Effector memory CD8-positive, alpha-beta T cell (primary cell): ENCODE results near the gene CDKAL1.
A peak's percentile ranks its signal among the peaks of the same experiment; 100 is the strongest.

Source experiments
- ATAC-seq: fragments of 150-1000 bp; cut with Tn5 transposase; replicated peaks from 2 replicates; pipeline ENCODE4 v1.10.0; 2021; ENCODE audit warnings: mild to moderate bottlenecking, moderate library complexity
- DNase-seq, 3 experiments: peaks; one replicate each; pipeline ENCODE4 v3.0.0; 2021
- H3K27ac Mint-ChIP-seq, 2 donors: one replicate each; pipeline ENCODE4 v1.8.0; 2022; ENCODE audit warnings: mild to moderate bottlenecking in 2 of 2, mixed read lengths in 2 of 2, moderate library complexity in 2 of 2
- H3K27me3 Mint-ChIP-seq, 2 donors: one replicate each; pipeline ENCODE4 v1.8.0; 2022; ENCODE audit warnings: mixed read lengths in 2 of 2
- H3K36me3 Mint-ChIP-seq: one replicate; pipeline ENCODE4 v1.8.0; 2022; ENCODE audit warnings: mild to moderate bottlenecking, moderate library complexity, mixed read lengths; ENCODE audit not compliant: insufficient read depth
- H3K4me1 Mint-ChIP-seq, 2 donors: one replicate each; pipeline ENCODE4 v1.8.0; 2022; ENCODE audit warnings: low read depth in 2 of 2, mixed read lengths in 2 of 2
- H3K4me3 Mint-ChIP-seq, 2 donors: one replicate each; pipeline ENCODE4 v1.8.0; 2022; ENCODE audit warnings: mild to moderate bottlenecking in 2 of 2, mixed read lengths in 2 of 2, moderate library complexity in 2 of 2
- H3K9me3 Mint-ChIP-seq, 2 donors: one replicate each; pipeline ENCODE4 v1.8.0; 2022; ENCODE audit warnings: mixed read lengths in 2 of 2

The CDKAL1 gene

DNA sequence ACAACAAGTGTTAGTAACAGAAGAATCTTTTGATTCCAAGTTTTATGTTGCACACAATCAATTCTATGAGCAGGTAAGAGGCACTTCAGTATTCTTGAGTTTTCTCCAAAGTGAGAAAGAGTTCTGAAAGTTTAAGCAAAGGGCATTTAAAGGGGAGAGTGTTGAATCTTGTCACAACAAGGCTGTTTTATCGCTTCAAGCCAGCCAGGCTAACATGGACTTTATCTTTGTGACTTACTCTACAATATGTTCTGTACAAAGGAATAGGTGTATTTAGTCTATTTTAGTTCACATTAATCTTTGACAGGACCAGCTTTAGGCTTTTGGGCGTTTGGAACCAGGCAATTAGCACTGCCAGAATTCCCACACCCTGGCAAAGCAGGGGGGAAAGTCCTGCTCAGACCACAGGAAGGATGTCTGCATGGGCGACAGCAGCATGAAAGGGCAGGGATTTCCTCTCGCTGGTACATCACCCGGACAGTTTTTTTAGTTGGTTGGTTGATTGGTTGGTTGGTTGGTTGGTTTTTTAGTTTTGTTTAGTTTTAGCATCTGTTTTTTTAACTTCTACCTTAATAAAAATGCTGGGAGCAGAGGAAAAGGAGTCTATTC, 663.9 kb downstream of the CDKAL1 start:
- Mint-ChIP-seq H3K4me1 (no peaks in the 10 kb centered on the region), H3K4me3 (no peak overlapping the region), H3K36me3 (no peaks in the 10 kb centered on the region), H3K27ac (peak overlapping the region in 1 of 2 donors; percentile 70), H3K27me3 (no peaks in the 10 kb centered on the region), H3K9me3 (no peaks in the 10 kb centered on the region)
- DNase-seq, result no peak
- no peak for ATAC-seq

DNA sequence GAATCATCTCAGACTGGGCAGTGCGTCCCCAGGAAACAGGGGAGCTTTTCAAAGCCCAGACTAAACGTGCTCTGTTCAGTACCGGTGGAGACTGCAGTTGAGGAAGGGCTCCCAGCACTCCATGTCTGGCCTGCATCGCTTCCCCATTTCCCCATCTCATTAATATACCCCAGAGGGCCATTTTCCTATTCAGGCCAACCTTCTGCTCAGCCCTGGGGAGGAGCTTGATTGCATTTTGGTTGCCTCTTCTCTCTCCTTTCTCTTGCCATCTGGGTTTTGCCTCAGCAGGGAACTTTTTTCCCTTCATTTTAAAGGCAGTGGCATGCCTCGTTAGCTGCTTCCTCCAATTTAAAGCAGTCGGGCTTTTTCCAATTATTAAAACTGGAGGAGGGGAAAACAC, 665.0 kb downstream of the CDKAL1 start:
- DNase-seq, result no peak
- Mint-ChIP-seq H3K4me3 (no peak overlapping the region), H3K4me1 (no peaks in the 10 kb centered on the region), H3K27me3 (no peaks in the 10 kb centered on the region), H3K36me3 (no peaks in the 10 kb centered on the region), H3K27ac (no peak overlapping the region), H3K9me3 (no peaks in the 10 kb centered on the region)
- ATAC-seq, result no peak

DNA sequence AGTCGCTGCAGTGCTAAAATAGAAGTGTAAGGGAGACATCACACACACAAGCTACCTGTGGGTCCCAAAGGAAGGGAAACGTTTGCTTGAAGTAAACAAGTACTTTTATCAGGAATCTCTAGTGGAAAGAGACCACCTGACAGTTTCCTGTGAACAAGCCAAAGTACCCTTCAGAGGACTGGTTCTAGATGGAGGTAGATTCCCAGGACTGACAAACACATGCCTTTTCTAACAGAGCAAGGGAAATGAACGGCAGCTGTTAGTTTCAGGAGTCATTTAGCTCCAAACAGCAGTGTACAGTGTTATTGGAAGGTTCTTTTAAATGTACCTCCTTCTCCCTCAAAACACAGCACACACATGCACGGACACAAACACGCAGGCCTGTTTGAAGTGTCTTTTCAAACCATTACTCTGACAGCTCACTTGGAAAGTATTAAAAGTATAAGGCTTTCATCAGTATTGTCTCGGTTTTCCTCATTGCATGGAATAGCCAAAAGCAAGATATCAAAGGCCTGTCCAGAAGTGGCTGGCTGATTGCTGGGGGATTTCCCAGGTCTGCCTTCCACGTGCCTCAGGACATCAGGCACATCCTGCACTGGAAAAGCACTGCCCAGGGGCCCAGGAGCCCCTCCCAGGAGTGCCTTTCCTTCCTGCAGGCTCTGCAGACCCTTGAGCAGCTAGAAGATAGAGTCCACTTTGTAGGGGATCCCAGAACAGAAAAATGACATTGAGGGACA, 666.0 kb downstream of the CDKAL1 start:
- Mint-ChIP-seq H3K27ac (no peak overlapping the region), H3K4me1 (no peaks in the 10 kb centered on the region), H3K4me3 (no peak overlapping the region), H3K27me3 (no peaks in the 10 kb centered on the region), H3K9me3 (no peaks in the 10 kb centered on the region), H3K36me3 (no peaks in the 10 kb centered on the region)
- ATAC-seq, result no peak
- no peak for DNase-seq

DNA sequence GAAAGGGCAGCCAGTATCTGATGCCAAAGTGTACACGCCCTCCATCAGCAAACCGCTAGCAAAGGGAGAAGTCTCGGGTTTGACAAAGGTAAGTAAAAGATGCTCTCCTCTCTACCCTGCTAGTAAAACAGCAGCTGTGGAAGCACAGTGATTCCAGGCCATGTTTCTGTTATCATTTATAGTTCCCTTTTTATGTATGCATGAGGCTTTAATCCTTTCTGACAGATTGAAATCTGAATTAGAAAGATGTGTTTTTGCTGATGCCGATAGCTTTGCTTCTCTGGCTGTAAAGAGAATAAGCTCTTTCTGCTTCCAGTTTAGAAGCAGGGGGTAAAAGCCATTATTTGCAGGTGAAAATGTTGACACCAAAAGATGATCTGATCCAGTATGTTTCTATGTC, 666.9 kb downstream of the CDKAL1 start:
- Mint-ChIP-seq H3K4me3 (no peak overlapping the region), H3K27ac (no peak overlapping the region), H3K4me1 (no peaks in the 10 kb centered on the region), H3K9me3 (no peaks in the 10 kb centered on the region), H3K36me3 (peaks cover 3% of the 10 kb centered on the region), H3K27me3 (no peaks in the 10 kb centered on the region)
- DNase-seq (no peak), ATAC-seq (no peak)

DNA sequence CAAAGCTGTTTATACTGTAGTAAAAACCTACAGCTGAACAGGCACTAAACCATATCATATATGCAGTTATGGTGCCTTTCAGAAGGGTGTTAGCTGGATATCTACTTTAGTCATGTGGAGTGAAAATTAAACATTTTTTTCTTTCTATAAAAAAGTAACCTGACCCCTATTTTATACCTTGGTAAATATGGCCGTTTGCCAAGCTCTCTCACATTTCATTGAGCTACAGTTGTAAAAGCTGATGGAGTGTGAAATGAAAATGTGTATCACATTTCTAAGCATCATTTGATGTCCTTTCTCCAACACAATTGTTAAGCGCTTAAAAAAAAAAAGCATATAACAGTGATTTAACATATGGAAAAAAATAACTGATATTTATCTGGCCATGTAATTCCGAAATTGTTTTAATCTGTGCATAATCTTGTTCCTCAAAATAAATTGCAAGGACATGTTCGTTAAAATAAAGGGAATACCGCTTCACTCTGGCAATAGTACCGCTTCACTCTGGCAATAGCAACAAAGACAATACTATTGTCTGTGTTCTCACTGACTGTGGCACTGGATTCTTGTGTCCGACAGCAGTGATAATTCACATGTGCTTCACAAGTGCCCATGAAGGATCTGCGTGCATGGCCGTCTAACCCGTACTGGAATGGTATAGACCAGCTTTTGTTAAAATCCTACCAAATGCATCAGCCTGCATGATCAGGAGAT, 667.5 kb downstream of the CDKAL1 start:
- no peak for ATAC-seq
- H3K36me3 Mint-ChIP-seq, result peaks cover 3% of the 10 kb centered on the region
- H3K4me3 Mint-ChIP-seq, result no peak overlapping the region
- no peaks in the 10 kb centered on the region for H3K4me1 Mint-ChIP-seq
- H3K27me3 Mint-ChIP-seq, result no peaks in the 10 kb centered on the region
- no peaks in the 10 kb centered on the region for H3K9me3 Mint-ChIP-seq
- H3K27ac Mint-ChIP-seq, result no peak overlapping the region
- no peak for DNase-seq

DNA sequence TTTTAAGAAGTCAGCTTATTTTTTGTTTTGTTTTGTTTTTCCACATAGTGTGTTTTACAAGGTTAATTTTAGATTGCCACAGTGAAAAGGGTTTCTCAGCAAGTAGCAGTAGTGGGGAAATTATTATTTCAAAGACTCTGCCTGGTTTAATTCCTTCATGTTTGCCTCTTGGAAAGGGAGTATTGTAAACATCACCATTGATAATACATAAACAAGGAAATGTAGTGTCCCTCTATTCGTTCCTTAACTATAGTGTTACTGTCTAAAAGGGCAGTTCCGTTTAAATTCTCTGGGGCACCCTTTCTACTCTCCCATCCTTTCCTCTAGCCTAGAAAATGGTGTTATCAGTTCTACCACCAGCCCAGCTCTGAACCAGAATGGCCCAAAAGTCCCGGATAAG, 668.3 kb downstream of the CDKAL1 start:
- no peak overlapping the region for H3K27ac Mint-ChIP-seq
- DNase-seq (no peak), ATAC-seq (no peak)
- H3K4me1 Mint-ChIP-seq, result no peaks in the 10 kb centered on the region
- H3K27me3 Mint-ChIP-seq, result no peaks in the 10 kb centered on the region
- H3K4me3 Mint-ChIP-seq, result no peak overlapping the region
- H3K9me3 Mint-ChIP-seq, result no peaks in the 10 kb centered on the region
- H3K36me3 Mint-ChIP-seq, result peaks cover 5% of the 10 kb centered on the region

DNA sequence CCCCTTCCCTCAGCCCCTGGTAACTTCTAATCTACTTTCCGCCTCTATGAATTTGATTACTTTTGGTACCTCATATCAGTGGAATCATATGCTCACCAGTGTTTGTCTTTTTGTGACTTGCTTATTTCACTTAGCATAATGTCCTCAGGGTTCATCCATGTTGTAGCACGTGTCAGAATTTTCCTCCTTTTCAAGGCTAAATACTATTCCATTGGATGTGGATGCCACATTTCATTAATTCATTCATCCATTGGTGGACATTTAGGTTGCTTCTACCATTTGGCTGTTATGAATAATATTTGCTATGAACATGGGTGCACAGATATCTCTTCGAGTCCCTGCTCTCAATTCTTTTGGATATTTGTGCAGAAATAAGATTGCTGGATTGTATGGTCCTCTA, 670.7 kb downstream of the CDKAL1 start:
- no peak overlapping the region for H3K4me3 Mint-ChIP-seq
- H3K9me3 Mint-ChIP-seq, result no peaks in the 10 kb centered on the region
- peaks cover 5% of the 10 kb centered on the region for H3K36me3 Mint-ChIP-seq
- peaks cover 0 to 1% of the 10 kb centered on the region in 2 donors for H3K4me1 Mint-ChIP-seq
- ATAC-seq (no peak), DNase-seq (no peak)
- no peaks in the 10 kb centered on the region for H3K27me3 Mint-ChIP-seq
- H3K27ac Mint-ChIP-seq, result no peak overlapping the region

DNA sequence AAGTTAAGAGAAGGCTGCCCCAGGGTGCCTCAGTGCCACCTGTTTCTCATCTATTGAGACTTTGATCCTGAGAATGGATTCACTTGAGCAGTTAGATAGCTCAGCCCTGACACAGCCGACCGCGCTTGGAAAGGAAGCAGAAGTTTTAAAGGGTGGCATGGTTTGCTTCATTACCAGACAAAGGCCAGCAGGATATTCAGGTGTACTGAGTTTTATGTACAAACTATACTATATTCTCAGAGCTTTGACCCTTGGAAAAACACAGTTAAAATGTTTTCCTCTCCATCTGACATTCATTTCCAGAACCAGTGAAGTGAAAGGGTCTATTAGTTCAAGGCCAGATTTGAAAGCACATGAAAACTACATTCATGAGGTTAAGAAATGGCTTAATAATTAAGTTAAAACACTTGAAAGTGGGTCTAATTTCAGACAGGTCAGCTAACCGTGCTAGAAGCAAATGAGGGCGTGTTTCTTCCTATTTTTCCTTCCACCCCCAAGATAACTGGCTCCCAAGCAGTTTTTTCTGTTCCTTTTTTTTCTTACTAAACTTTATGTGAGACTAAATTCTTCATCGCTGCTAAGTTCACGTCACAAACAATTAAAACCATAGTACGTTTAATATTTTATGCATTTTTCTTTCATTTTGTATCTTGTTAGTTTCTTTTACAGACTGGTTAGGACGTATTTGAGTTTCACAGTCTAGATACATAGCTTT, 674.0 kb downstream of the CDKAL1 start:
- Mint-ChIP-seq H3K4me1 (peaks cover 0 to 1% of the 10 kb centered on the region in 2 donors), H3K4me3 (no peak overlapping the region), H3K9me3 (no peaks in the 10 kb centered on the region), H3K27me3 (no peaks in the 10 kb centered on the region), H3K27ac (no peak overlapping the region), H3K36me3 (peaks cover 10% of the 10 kb centered on the region)
- DNase-seq (no peak), ATAC-seq (no peak)

DNA sequence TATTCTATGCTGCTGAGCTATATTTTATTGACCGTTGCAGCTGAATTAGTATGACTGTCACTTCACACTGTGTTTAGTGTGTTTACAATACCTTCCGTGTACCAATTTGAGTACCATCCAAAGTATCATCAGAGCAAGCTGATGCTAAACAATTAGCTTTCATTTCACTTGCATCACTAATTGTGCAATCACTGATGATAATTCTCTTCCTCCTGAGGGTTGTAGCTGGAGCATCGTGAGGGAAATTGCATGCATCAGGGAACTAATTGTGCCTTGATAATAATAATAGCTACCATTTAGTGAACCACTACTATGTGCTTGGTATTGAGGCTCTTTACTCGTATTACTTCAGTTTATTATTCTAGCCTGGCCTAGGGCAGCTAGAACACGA, 674.5 kb downstream of the CDKAL1 start:
- H3K27ac Mint-ChIP-seq, result no peak overlapping the region
- H3K4me3 Mint-ChIP-seq, result no peak overlapping the region
- no peaks in the 10 kb centered on the region for H3K27me3 Mint-ChIP-seq
- ATAC-seq (no peak), DNase-seq (no peak)
- peaks cover 10% of the 10 kb centered on the region for H3K36me3 Mint-ChIP-seq
- H3K9me3 Mint-ChIP-seq, result no peaks in the 10 kb centered on the region
- H3K4me1 Mint-ChIP-seq, result peaks cover 0 to 1% of the 10 kb centered on the region in 2 donors

DNA sequence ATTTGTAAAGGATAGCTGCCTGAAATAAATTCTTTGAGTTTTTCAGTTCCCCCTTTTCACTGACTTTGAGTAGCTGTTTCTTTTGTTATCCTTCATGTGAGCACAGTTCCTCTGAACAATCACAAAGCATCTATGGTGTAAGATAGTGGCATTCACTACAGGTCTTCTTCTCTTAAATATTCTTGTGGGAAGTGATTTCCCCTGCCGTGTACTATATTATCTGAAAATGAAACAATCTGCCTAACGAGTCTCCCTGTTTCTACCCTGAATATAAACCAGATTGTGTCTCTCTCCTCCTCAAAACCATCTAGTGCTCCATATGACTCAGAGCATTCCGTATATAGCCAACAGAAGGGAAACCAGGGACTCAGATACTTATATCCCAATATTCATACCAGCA, 679.2 kb downstream of the CDKAL1 start:
- Mint-ChIP-seq H3K4me1 (peaks cover 0 to 1% of the 10 kb centered on the region in 2 donors), H3K9me3 (no peaks in the 10 kb centered on the region), H3K27me3 (no peaks in the 10 kb centered on the region), H3K27ac (no peak overlapping the region), H3K36me3 (peaks cover 5% of the 10 kb centered on the region), H3K4me3 (no peak overlapping the region)
- DNase-seq (no peak), ATAC-seq (no peak)

DNA sequence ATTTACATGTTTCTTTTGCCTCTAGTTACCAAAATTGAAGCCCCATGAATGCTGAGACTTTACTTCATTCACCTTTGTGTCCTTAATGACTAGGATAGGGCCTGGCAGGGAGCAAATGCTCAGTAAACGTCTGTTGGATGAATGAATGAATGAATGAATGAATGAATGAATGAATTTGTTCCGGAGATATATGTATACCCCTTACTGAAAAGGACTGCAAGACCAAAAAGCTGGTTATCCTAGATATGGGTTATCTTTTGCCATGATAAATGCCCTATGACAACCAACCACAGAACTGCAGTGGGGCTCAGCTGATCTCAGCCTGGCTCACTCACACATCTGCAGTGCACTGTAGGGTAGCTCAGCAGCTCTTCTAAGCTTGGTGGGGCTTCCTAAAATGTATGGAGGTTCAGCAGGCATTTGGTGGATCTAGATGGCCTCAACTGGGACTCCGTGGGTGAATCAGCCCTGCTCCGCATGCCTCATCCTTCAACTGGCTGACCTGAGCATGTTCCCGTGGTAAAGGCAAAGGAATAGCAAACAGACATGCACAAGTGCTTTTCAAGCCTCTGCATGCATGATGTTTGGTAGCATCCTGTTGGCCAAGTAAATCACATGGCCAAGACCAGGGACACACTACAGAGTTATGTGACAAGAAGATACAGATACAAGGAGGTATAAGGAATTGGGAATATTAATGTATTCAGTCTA, 680.6 kb downstream of the CDKAL1 start:
- Mint-ChIP-seq H3K27ac (no peak overlapping the region), H3K9me3 (no peaks in the 10 kb centered on the region), H3K4me3 (no peak overlapping the region), H3K27me3 (no peaks in the 10 kb centered on the region), H3K4me1 (no peaks in the 10 kb centered on the region), H3K36me3 (peaks cover 5% of the 10 kb centered on the region)
- no peak for DNase-seq
- ATAC-seq, result no peak

DNA sequence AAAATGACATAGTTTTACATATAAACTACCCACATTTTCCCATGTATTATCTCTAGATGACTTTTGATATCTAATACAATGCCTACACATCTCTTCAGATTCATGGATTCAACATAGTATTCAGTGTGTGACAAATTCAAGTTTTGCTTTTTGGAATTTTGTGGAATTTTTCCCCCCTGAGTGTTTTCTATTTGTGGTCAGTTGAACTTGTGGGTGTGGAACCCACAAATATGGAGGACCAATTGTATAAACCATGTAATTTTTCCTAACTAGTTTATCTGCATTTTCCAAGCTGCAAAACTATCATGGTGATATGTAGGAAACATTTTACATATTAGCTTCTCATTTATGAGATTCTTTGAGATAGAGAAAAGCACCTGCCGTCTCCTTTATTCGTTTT, 685.0 kb downstream of the CDKAL1 start:
- no peak for DNase-seq
- ATAC-seq, result no peak
- no peak overlapping the region for H3K27ac Mint-ChIP-seq
- no peaks in the 10 kb centered on the region for H3K9me3 Mint-ChIP-seq
- no peaks in the 10 kb centered on the region for H3K27me3 Mint-ChIP-seq
- H3K36me3 Mint-ChIP-seq, result no peaks in the 10 kb centered on the region
- no peaks in the 10 kb centered on the region for H3K4me1 Mint-ChIP-seq
- no peak overlapping the region for H3K4me3 Mint-ChIP-seq

DNA sequence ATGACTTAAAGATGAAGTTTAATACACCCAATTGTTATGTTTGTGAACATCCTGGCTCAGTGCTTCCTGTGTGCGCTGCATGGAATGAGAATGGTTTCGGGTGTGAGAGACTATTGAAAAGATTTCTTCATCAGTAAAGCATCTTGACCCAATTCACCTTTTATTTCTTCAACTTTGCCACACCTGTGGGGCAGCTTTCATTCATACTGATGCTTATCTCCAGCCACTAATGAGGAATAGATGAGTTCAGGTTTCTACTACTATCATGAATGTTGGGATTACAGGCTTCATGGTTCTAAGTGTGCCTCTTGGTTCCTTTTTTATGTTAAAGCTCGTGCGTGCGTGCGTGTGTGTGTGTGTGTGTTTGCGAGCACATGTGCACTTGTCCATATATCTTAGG, 685.6 kb downstream of the CDKAL1 start:
- Mint-ChIP-seq H3K4me3 (no peak overlapping the region), H3K4me1 (no peaks in the 10 kb centered on the region), H3K36me3 (no peaks in the 10 kb centered on the region), H3K27me3 (no peaks in the 10 kb centered on the region), H3K27ac (no peak overlapping the region), H3K9me3 (no peaks in the 10 kb centered on the region)
- DNase-seq (no peak), ATAC-seq (no peak)
